NOMO-1 treated with dmso at 0.1 percent for 144 hours (cell line): Measurements from ENCODE around the gene ZNF318.
"Not testable (repeated sequence)": the region's sequence is repeated elsewhere in the genome, so short reads cannot be mapped to it uniquely, and the experiment has no call there.

Experiments
- DNase-seq: peaks from one replicate; lab custom pipeline; 2025; ENCODE audit not compliant: unreplicated experiment; lab: John Stamatoyannopoulos, UW

The ZNF318 gene, protein sequence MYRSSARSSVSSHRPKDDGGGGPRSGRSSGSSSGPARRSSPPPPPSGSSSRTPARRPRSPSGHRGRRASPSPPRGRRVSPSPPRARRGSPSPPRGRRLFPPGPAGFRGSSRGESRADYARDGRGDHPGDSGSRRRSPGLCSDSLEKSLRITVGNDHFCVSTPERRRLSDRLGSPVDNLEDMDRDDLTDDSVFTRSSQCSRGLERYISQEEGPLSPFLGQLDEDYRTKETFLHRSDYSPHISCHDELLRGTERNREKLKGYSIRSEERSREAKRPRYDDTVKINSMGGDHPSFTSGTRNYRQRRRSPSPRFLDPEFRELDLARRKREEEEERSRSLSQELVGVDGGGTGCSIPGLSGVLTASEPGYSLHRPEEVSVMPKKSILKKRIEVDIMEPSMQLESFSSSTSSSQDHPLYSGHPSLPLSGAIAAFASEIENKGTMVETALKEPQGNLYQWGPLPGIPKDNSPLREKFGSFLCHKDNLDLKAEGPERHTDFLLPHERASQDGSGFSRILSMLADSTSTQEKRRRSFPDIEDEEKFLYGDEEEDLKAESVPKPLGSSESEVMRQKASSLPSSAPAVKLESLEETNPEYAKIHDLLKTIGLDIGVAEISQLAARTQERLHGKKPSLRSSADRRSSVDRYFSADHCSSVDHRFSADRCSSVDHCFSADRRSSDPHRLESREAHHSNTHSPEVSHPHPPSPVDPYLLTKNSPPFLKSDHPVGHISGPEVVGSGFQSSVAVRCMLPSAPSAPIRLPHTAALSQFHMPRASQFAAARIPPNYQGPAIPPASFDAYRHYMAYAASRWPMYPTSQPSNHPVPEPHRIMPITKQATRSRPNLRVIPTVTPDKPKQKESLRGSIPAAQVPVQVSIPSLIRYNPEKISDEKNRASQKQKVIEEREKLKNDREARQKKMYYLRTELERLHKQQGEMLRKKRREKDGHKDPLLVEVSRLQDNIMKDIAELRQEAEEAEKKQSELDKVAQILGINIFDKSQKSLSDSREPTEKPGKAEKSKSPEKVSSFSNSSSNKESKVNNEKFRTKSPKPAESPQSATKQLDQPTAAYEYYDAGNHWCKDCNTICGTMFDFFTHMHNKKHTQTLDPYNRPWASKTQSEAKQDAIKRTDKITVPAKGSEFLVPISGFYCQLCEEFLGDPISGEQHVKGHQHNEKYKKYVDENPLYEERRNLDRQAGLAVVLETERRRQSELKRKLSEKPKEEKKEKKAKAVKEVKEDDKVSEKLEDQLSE (N-terminal part only)

DNA sequence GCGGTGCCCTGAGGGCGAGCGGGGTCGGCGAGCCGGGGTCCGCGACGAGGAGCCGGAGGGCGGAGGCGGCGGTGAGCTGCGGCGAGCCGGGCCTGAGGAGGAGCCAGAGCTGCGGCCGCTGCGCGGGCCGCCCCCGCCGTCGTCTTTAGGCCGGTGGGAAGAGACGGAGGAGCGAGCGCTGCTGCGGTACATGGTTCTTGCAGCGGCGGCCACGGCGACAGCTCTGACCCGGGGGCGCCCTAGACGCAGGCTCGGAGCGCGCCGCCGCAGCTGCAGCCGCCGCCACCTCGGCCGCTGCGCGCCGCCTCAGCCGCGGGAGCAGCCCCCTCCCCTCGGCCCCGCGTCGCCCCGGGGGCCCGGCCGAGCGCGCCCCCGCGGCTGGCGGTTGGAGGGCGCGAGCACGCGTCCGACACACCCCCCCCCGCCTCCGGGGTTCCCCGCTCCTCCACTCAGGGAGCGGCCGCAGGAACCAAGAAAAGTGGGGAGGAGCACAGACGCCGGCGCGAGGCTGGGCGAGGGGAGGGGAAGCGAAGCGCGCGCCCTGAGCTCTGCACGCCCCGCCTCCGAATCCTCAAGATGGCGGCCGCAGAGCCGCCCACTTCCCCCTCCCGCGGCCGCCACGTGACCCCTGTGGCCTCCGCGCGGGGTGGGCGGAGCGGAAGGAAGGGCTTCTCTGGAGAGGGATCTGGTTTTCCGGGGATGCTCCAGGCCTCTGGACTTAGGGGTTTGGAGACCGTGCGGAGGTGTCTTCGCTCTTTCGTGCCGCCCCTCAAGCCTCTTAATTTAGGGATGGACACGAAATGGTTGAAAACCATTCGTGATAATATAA, at the start of gene ZNF318:
ZNF318 (minus strand) TSS at position 474 of the 829 bp plus-strand sequence; CDS start at position 192, 282 bp downstream.
- peak; percentile 98 for DNase-seq

DNA sequence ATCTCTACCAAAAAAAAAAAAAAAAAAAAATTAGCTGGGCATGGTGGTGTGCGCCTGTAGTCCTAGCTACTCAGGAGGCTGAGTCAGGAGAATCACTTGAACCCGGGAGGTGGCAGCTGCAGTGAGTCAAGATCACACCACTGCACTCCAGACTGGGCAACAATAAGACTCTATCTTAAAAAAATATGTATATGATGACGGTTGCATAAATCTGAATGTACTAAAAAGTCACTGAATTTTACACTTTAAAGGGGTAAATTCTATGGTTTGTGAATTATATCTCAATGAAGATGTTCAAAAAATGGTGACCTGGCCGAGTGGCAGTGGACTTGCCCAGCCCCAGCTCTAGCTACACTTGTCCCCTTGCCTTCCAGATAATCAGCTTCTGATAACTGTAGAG, 47.5 kb upstream of the ZNF318 start:
- no peak for DNase-seq

DNA sequence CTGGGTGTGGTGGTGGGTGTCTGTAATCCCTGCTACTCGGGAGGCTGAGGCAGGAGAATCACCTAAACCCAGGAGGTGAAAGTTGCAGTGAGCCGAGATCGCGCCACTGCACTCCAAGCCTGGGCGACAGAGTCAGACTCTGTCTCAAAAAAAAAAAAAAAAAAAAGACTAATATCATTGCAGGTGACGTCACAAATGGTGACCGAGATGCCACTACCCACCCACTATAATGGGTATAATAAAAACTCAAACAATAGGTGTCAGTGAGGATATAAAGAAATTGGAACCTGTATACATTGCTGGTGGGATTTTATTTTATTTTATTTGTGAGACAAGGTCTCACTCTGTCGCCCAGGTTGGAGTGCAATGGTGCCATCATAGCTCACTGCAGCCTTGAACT, 45.8 kb upstream of the ZNF318 start:
- DNase-seq: not testable (repeated sequence)

DNA sequence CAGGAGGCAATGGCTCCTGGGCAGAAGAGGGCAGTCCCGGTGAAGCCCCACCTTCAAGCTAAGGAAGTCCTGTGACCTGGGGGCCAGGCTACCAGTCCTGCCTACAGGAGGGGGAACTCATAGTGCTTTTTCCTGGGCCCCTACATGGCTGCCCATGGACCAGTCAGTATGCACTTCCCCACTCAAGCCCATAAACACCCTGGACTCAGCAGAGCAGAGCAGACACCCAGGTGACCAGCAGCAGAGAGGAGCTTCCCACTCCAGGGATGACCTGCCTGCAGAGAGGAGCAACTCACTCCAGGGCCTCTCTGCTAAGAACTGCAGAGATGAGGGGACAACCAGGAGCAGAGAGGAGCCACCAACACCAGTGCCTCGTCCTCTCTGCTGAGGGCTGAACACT, 43.6 kb upstream of the ZNF318 start:
- no peak for DNase-seq

DNA sequence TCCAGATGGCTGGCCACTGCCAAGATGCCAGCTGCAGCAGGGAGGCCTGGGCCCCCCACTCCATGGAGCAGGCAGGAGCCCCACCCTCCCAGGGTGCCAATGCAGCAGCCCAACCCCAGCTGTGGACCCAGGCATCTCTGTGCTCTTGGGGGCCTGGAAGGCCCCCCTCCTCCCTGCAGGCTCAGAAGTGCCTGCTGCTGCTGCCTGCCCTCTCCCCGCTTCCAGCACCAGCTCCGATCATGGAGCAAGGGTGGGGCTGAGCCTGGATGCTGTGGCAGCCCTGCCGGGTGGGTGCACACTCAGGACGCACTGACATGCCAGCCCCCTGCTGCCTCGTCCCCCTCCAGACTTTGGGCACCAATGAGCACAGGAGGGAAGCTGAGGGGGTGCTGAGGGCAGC, 43.1 kb upstream of the ZNF318 start:
- DNase-seq: no peak

DNA sequence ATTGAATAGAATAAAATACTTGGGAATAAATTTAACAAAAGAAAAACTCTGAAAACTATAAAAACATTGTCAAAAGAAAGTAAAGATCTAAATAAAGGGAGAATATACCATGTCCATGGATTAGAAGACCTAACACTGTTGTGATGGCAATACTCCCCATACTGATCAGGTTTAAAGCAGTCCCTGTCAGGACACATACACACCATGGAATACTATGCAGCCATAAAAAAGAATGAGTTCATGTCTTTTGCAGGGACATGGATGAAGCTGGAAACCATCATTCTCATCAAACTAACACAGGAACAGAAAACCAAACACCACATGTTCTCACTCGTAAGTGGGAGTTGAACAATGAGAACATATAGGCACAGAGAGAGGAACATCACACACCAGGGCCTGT, 41.3 kb upstream of the ZNF318 start:
- DNase-seq: not testable (repeated sequence)

DNA sequence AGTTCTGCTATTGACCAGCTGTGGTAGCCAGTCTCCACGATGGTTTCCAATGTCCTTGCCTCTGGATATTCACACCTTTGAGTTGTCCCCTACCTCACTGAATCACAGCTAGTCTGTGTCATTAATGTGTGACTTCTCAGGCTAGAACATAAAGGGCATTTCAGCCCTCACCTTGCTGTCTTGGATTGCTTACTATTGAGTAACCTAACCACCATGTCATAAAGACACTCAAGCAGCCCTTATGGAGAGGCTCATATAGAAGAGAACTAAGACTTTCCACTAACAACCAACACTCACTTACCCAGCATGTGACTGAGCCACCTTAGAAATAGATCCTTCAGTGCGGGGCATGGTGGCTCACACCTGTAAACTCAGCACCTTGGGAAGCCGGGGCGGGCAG, 38.8 kb upstream of the ZNF318 start:
- no peak for DNase-seq

DNA sequence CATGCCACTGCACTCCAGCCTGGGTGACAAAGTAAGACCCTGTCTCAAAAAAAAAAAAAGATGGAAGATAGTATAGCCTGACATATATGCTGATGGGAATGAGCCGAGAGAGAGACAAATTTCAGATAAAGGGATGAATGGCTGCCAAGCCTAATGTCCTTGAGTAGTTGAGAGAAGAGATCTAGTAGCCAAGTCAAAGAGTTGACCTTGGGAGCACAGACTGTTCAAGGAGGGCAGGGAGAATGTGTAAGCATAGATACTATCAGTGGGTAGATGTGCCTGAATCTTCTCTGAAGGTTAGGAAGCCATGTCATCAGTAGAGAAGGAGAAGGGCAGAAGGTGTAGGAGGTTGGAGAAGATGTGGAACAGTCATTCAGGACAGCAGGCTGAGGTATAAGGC, 37.8 kb upstream of the ZNF318 start:
- no peak for DNase-seq

DNA sequence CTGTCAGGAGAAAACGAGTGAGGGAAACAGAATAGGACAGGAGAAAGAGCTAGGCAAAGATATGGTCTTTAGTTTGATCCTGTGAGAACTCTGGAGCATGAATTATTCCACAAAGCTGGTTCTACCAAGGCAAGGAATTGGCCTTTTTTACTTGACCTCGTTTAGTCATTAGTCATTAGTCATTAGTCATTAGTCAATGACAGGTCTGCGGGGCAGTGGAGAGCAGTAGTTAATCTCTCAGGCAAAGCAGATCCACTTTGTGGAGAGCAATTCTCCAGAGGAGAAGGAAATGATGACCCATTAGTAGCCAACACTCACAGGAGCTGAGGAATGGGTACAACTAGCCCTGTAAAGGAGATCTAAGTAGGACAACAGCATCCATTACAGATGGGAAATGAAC, 35.9 kb upstream of the ZNF318 start:
- DNase-seq: no peak

DNA sequence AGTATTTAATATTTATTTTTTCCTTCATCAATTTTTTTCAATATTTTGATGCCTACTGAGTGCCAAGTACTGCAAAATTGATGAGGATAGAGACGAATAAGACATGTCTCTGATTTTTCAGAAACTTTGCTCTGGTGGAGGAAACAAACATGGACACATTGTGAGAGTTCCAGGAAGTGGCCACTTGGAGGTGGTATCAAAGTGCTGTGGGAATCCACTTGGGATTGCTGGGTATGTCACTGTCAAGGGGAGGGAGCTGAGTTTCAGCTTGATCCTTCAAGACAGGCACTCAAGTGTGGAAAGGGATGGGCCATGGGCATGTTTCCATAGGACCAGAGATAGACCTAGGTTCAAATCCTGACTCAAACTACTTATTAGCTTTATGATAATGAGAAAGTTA, 33.4 kb upstream of the ZNF318 start:
- no peak for DNase-seq

DNA sequence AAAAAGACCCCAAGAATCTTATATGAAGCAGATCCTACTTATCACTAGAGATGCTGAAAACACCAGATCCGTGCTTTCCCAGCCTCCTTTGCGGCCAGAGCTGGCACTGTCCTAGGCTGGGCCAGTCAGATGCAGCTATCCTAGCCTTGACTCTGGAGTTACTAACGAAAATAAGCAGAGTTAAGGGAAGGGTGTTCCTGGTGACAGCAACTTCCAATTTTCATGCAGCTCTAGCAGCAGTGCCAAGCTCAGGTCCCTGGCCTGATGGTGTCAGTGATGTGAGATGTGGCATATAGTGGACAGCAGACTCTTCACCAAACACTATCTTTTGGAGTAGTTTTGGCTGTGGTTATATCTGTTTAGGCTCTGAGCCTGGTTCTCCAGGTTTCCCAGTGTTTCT, 32.3 kb upstream of the ZNF318 start:
- DNase-seq: no peak

DNA sequence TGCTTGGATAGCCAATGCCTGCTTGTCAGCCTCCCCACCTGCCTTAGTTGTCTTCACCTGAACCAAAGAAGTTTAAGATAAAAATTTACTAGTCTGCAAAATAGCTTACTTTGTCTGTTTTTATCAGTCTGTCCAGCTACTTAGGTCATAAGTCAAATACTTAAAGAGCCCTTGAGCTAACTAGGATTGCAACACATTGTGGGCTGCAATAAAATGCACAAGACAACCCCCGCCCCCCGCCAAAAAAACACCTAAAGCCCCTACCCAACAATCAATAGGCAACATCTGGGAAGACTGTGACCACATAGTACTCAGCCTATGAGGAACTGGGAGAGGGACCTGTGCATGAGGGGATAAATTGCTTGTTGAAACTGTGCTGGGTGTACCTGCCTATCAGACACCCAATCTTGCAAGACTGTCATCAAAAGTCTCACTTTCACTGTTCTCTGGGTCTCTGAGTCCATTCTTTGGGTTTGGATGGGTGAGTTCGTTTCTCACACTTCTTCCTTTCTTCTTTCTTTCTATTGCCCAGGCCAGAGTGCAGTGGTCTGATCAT, 30.6 kb upstream of the ZNF318 start:
- no peak for DNase-seq

DNA sequence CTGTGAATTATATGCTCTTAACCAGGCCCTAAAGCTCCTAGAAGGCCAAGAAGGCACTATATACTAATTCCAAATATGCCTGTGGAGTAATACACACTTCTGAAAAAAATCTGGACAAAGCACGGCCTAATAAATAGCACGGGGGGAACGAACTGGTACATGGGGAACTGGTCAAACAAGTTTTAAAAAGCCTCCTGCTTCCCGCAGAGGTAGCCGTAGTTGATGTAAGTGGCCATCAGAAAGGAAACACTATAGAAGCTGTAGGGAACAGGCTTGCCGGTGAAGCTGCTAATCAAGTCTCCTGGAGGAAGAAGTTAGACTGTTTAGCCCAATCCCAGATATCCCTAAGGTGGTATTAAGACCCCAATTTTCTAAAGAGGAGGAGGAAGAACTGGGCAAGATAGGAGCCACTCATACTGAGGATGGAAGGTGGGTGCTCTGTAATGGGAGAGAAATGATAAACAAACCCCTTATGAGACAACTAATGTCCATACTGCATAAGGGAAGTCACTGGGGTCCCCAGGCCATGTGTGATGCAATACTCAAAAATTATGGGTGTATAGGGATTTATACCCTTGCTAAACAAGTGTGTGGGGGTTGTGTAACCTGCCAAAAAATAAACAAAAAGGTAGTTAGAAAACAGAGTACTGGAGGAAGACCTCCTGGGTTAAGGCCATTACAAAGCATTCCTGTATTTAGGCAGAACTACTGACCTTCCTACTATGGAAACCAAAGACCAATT, 27.1 kb upstream of the ZNF318 start:
- DNase-seq: no peak

DNA sequence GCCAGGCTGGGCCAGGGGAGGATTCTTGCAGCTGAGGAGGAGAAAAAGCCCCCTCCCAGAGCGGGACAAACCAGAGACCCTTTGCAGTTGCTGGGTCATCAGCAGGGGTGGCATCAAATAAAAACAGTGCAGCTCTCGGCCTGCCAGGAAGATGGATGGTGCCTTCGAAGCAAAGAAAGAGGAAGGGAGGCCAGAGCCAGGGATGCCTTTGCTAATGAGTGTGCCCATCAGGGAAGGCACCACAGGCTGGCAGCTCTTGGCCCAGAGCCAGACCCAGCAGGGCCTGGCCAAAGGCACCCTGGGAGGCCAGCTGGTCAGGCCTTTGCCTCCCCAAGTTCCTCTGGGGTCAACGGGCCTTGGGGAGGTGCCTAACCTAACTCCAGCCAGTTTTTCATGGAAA, 26.3 kb upstream of the ZNF318 start:
- no peak for DNase-seq

DNA sequence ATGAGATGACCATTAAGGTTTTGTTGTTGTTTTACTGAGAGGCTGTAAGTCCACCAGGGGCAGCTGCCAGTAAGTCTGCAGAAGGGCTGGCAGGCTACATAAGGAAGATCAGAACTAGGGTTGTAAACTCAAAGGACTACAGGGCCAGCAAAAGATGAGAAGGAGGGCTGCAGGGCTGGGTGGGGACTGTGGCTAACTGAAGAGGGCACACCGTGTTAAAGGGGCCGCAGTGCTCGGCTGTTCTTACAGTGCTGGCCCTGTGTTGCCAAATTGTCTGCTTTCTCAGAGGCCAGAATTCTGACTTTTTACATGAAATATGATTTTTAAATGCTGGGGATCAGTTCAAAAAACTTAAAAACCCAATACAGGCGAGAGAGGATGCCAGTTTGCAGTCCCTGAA, 25.5 kb upstream of the ZNF318 start:
- no peak for DNase-seq

DNA sequence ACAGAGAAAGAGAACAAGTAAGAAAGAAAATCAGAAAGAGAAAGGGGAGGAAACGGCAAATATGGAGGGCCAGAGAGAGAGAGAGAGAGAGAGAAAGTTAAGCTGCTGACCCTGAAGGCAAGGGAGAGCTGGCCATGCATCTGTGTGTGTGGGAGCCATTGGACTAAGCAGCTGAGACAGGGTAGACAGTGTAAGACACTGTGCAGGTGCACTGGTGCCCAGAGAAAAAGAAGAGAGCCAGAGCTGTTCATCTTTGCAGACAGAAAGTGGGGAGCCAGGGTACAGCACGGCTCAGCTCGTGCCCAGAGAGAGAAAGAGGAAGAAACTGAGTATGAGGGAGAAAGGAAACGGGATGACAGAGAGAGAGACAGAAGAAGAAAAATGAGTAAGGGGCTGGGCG, 24.2 kb upstream of the ZNF318 start:
- DNase-seq: peak; percentile 24

DNA sequence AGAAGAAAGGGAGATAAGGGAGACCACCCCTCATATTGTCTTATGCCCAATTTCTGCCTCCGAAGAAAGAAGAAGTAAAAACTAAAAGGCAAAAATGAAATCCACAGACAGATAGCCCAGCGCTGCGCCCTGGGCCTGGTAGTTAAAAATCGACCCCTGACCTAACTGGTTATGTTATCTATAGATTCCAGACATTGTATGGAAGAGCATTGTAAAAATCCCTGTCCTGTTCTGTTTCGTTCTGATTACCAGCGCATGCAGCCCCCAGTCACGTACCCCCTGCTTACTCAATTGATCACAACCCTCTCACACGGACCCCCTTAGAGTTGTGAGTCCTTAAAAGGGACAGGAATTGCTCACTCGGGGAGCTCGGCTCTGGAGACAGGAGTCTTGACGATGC, 23.7 kb upstream of the ZNF318 start:
- not testable (repeated sequence) for DNase-seq

DNA sequence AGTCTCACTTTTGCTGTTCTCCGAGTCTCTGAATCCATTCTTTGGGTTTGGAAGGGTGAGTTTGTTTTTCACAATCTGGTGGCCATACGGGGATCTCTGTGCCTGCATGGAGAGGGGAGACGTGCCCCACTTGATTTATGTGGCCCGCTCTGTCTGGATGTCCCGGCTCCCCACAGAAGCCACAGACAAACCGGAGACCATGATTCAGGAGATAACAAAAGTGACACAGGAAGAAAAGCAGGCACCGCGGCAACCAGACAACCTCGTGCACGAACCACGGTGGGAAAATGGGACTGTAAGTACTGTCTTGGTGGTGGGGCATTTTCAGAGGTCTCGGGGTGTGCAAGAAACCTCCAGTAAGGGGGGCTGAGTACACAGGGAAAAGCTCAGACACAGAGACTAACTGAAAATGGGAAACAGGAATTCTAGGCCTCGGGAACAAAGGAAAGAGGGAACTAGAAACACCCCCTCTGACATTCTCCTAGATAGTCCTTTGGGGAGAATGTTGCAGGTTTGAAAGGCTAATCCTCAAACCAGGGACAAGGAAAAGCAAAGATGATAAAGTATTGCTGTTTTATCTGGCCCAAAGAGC, 22.1 kb upstream of the ZNF318 start:
- DNase-seq: no peak

DNA sequence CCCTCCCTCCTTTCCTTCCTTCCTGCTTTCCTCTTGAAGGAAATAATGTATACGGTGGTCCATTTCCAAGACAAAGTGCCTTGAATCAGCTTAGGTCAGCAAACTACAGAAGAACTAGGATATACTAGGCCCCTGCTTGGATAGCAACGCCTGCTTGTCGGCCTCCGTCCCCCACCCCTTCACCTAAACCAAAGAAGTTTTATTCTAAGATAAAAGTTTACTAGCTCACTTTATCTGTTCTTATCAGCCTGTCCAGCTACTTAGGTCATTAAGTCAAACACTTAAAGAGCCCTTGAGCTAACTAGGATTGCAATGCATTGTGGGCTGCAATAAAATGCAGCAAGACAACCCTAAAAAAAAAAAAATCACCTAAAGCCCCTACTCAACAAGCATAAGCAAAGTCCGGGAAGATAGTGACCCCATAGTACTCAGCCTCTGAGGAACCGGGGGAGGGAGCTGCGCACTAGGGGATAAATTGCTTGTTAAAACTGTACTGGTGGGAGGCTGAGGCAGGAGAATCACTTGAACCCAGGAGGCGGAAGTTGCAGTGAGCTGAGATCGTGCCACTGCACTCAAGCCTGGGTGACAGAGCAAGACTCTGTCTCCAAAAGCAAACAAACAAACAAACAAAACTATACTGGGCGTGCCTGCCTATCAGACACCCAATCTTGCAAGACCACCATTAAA, 21.4 kb upstream of the ZNF318 start:
- DNase-seq: not testable (repeated sequence)
